Stimulated activated CD8-positive, alpha-beta memory T cell treated with anti-CD3 and anti-CD28 coated beads, Interleukin-15, amount 100 ng/mL, for 4 hours (primary cell): ENCODE results near the gene CCT6B.
"Not testable (repeated sequence)": the region's sequence is repeated elsewhere in the genome, so short reads cannot be mapped to it uniquely, and the experiment has no call there.

ENCODE experiments used
- DNase-seq, 2 donors: peaks; one replicate each; pipeline ENCODE4 v3.0.0-alpha.2; 2020; ENCODE audit warnings: low read depth in 2 of 2

CCT6B gene

DNA sequence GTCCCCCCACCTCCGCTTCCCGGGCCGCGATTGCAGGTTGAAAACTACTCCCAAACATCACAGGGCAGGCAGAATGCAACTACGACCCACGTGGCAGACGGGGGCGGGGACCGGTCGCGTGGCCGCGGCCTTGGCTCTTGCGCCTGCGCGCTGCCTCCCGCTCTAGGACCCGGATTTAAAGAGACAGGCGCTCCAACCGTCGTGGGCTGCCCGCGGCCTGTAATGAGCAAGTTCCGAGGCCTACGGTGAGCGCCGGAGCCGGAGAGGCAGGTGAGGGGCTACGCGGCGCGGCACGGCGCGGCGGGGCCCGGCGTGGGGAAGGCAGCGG, 19.1 kb upstream of the CCT6B start, which contains the start of gene LIG3:
Gene LIG3 (plus strand): TSS at position 160 of the 328 bp plus-strand sequence. CDS start 2,494 bp downstream, outside the sequence.
- peak; percentile 90 to 91 for DNase-seq

- no peak for DNase-seq
These were observed 18.5 kb upstream of the CCT6B start for GRCh38 chr17:34979650-34980352.

DNA sequence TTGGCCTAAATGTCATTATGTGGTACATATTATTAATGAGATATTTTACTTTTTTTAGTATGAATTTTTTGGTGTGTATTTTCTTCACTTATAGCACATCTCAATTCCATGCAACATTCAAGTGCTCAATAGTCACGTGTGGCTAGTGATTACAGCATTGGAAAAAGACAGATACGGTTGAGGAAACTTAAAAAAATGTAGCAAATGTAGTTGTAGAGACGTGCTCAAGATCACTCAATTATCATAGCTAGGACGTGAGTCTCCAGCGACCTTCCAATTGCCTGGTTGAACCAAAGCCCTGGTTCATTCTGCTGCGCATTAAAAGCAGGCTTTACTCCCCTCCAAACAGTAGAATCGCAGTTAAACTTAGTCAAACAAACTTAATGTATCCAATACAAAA, 17.9 kb upstream of the CCT6B start:
- no peak for DNase-seq

- DNase-seq, result no peak
These were observed 13.8 kb upstream of the CCT6B start for GRCh38 chr17:34974794-34975785.

GRCh38 chr17:34974179-34974578, 12.9 kb upstream of the CCT6B start:
- DNase-seq, result no peak

DNA sequence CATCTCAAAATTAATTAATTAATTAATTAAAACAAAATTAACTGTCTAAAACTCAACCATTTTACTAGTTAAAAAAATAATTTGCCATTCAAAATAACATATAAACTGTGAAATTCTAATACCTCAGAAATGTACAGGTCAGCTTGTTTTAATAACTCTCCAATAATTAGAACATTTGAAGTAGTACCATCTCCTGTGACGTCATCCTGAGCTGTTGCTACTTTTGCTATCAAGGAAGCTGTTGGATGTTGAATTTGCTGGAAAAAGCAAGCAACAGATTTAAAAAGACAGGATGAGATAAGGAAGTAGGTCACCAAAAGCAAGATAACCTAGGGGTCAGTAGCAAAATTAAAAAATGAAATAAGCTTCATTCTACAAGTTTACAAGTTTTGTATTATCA, 2.8 kb downstream of the CCT6B start:
- DNase-seq, result no peak

DNA sequence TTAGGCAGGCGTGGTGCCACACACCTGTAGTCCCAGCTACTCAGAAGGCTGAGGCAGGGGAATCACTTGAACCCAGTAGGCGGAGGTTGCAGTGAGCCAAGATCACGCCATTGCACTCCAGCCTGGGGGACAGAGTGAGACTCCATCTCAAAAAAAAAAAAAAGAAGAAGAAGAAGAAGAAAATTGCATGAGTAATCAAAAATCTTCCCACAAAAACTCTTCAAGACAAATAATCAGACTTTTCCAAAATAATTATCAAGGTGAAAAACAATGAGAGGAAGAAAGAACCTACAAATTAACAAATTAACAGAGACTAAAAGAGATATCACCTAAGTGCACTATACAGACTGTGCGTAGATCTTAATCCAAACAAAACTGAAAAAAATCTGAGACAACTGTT, 10.5 kb downstream of the CCT6B start:
- not testable (repeated sequence) for DNase-seq

- DNase-seq, result no peak
These were observed 31.0 kb downstream of the CCT6B start for GRCh38 chr17:34930283-34930682.

- DNase-seq, result no peak
These were observed 34.6 kb downstream of the CCT6B start for GRCh38 chr17:34926661-34927060.

- no peak for DNase-seq
These were observed 40.6 kb downstream of the CCT6B start for GRCh38 chr17:34920676-34921075.

GRCh38 chr17:34917381-34917780, 43.9 kb downstream of the CCT6B start:
- DNase-seq, result no peak

GRCh38 chr17:34916120-34916519, 45.1 kb downstream of the CCT6B start:
- no peak for DNase-seq

GRCh38 chr17:34913001-34913400, 48.3 kb downstream of the CCT6B start:
- DNase-seq, result no peak

DNA sequence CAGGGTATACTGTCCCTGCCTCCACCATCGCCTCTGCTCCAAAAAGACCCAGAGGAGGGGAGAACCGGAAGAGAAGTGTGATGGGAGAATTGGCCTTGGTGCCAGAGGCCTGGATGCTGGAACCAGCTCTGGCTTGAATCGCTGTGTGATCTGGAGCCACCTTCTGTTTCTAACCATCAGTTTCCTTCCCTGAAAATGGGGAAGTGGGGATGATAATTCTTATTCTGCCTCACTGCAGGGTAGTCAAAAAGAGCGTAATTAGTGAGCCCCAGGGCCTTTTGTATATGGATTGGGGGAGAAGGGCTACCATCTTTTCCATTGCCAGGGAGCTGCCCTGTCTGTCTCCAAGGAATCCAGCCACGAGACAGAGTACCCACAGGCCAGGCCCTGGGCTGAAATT, 52.2 kb downstream of the CCT6B start:
- DNase-seq, result no peak

- no peak for DNase-seq
These were observed 58.3 kb downstream of the CCT6B start for GRCh38 chr17:34902831-34903547.

DNA sequence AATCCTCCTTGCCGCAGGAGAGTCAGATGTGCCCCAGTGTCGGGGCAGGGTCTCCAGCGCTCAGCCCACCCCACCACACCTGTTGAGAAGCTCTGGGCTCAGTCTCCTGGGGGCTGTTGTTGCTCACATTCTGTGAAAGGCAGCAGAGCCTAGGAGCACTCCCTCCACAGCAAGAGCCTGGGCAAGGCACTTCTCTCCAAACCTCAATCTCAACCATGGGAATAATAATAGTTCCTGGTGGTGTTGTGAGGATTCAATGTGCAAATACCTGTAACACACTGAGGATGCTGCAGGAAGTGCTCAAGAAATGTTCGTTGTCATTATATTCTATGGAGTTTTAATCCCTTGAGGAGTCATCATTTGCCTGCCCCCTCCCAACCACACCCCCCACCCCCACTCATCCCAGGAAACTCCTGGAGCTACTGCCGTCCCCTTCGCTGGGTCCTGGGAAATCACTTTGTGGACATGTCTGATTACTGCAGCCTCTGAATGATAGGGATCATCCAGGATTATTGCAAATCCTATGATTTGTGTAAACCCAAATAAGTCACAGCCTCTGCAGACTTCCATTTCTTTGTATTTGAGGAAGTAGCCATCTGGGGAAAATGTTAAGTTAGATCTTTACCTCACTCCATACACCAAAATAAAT, 61.5 kb downstream of the CCT6B start:
- DNase-seq, result no peak

DNA sequence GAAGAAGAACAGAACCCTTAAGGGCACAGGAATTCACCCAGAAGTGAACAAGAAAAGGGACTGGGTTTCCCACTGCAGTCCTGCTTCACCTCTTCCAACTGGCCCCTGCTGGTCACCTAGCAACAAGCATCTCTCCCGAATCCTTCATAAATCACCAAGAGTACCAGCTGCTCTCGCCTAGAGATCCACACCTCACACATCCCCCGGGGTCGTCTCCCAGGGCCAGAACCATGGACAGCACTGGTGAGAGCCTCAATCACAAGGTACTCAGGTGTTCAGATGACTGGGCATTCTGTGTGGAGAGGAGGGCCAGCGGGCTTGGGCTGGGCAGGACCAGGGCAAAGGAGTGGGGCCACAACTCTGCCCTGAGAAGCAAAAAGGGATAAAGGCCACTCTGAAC, 65.9 kb downstream of the CCT6B start:
- DNase-seq, result no peak

GRCh38 chr17:34894964-34895363, 66.3 kb downstream of the CCT6B start:
- DNase-seq, result no peak

DNA sequence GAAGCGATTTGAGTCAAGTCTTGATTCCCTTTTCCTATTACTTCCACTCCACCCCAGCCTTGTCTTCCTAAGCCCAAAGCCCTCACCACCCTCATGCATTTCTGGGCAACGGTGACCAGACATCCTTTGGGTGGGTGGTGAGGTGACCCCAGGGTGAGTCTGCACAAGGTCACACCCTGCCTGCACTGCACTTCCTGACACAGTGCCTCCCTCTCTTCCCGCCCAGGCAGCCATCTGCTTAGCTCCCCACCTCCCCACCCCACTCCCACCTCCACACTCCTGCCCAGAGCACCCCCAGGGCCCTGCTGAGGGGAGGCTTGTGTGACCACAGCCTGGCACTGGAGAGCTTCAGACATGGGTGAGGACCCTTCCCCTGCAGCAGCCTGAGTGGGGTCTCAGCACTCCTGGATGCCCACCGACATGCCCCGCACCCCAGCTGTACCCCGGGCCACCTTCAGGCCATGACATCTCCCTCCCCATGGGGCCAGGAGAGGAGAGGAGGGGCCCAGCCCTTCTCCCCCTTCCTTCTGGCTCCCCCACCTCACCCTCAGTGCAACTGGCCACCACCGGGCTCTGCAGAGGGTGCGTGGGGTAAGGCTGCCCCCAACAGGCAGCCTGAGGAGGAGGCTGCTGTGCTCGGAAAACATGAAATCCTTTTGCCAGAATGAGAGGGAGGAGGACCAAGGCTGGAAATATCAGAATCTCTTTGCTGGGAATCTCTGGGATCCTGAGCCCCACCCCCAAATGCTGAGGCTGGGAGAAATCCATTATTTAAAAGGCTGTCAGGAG, 68.6 kb downstream of the CCT6B start:
- no peak for DNase-seq

DNA sequence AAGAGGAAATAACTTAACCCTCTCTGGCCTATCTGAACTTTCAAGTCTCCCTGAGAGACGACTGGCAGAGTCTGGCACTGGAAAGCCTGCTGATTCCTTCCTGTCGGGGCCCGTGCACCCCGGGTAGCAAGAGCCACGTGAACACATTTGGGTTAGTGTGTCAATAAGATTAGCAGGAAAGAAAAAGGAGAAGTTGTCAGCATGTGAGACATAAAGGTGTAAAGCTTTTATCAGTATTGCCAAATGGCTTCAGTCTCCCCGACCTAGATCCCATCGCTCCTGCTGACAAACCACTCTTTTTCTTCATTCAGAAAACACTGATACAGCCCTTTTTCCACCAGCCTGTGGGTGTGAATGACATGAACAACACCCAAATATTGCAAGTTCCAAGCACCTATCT, 74.4 kb downstream of the CCT6B start:
- no peak for DNase-seq

DNA sequence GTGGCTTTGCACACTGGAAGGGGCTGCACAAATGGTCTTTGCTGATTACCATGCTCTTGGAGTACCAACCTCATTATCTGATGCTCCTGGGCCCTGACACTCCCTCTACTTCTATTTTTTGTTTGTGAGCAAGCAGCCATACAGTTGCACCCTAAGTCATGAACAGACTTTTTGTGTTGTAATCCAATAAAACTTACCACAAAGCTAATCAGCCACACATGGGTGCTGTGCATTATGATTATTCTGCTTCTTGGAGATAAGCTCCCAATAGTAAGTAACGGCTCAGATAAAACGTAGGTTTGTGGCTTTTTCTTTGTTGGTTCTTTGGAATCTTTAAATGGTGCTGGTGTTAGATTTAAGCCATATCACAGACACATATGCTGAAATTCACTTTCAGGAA, 76.2 kb downstream of the CCT6B start:
- DNase-seq, result no peak
